Effector memory CD4-positive, alpha-beta T cell (primary cell): ENCODE data around the gene DISC1.
"Not testable (repeated sequence)": the region's sequence is repeated elsewhere in the genome, so short reads cannot be mapped to it uniquely, and the experiment has no call there.

Experiments used
- DNase-seq, 3 donors: peaks; one replicate each; pipeline ENCODE4 v3.0.0-alpha.2; 2020
- H3K27ac ChIP-seq: 2 replicates; pipeline ENCODE4 v1.7.0; 2013; ENCODE audit warnings: mild to moderate bottlenecking, low read length, moderate library complexity; ENCODE audit not compliant: insufficient read depth, poor library complexity, severe bottlenecking
- H3K27me3 ChIP-seq: replicated peaks from 2 replicates; pipeline ENCODE4 v1.7.0; 2013; ENCODE audit warnings: mild to moderate bottlenecking, low read length; ENCODE audit not compliant: insufficient read depth, control insufficient read depth, poor library complexity, severe bottlenecking
- H3K36me3 ChIP-seq: 2 replicates; pipeline ENCODE4 v1.7.0; 2013; ENCODE audit warnings: mild to moderate bottlenecking, low read length, moderate library complexity; ENCODE audit not compliant: control insufficient read depth, insufficient read depth
- H3K4me1 ChIP-seq: 2 replicates; pipeline ENCODE4 v1.7.0; 2013; ENCODE audit warnings: low read length, mild to moderate bottlenecking; ENCODE audit not compliant: control insufficient read depth, insufficient read depth, poor library complexity, severe bottlenecking
- H3K4me3 ChIP-seq: 2 replicates; pipeline ENCODE4 v1.7.0; 2013; ENCODE audit warnings: low read length, low read depth, mild to moderate bottlenecking; ENCODE audit not compliant: insufficient read depth, poor library complexity, severe bottlenecking
- H3K9me3 ChIP-seq: 2 replicates; pipeline ENCODE4 v1.7.0; 2013; ENCODE audit warnings: mild to moderate bottlenecking, low read length, moderate library complexity; ENCODE audit not compliant: control insufficient read depth

Gene DISC1

GRCh38 chr1:231935856-231936255 is 309.3 kb downstream of the DISC1 start:
- DNase-seq: no peak
- H3K27ac ChIP-seq: no peak overlapping the region
- H3K9me3 ChIP-seq: peaks cover 3% of the 10 kb centered on the region

GRCh38 chr1:231936983-231937775 is 310.6 kb downstream of the DISC1 start:
- H3K9me3 ChIP-seq: no peaks in the 10 kb centered on the region
- H3K4me3 ChIP-seq: no peak overlapping the region
- H3K27ac ChIP-seq: no peak overlapping the region
- H3K27me3 ChIP-seq: no peaks in the 10 kb centered on the region
- no peaks in the 10 kb centered on the region for H3K4me1 ChIP-seq
- H3K36me3 ChIP-seq: no peaks in the 10 kb centered on the region
- no peak for DNase-seq

More at GRCh38 chr1:231935856-231936255, 309.3 kb downstream of the DISC1 start:
- Histone ChIP-seq H3K4me1 (peaks cover 2% of the 10 kb centered on the region), H3K27me3 (no peaks in the 10 kb centered on the region), H3K36me3 (no peaks in the 10 kb centered on the region), H3K4me3 (no peak overlapping the region)

- no peaks in the 10 kb centered on the region for H3K4me1 ChIP-seq
- DNase-seq: no peak
Observed at GRCh38 chr1:231938211-231938610, 311.6 kb downstream of the DISC1 start.

GRCh38 chr1:231938711-231939110 is 312.1 kb downstream of the DISC1 start:
- Histone ChIP-seq H3K4me3 (no peak overlapping the region), H3K27me3 (no peaks in the 10 kb centered on the region), H3K9me3 (no peaks in the 10 kb centered on the region), H3K27ac (no peak overlapping the region), H3K36me3 (no peaks in the 10 kb centered on the region), H3K4me1 (no peaks in the 10 kb centered on the region)
- no peak for DNase-seq

More at GRCh38 chr1:231938211-231938610, 311.6 kb downstream of the DISC1 start:
- Histone ChIP-seq H3K4me3 (no peak overlapping the region), H3K36me3 (no peaks in the 10 kb centered on the region), H3K27me3 (no peaks in the 10 kb centered on the region), H3K27ac (no peak overlapping the region), H3K9me3 (no peaks in the 10 kb centered on the region)

- no peak for DNase-seq
- Histone ChIP-seq H3K4me3 (no peak overlapping the region), H3K36me3 (no peaks in the 10 kb centered on the region), H3K27me3 (no peaks in the 10 kb centered on the region), H3K4me1 (no peaks in the 10 kb centered on the region), H3K9me3 (no peaks in the 10 kb centered on the region), H3K27ac (no peak overlapping the region)
Observed at GRCh38 chr1:231939118-231939517, 312.5 kb downstream of the DISC1 start.

GRCh38 chr1:231940116-231940515 is 313.5 kb downstream of the DISC1 start:
- H3K27ac ChIP-seq: no peak overlapping the region
- H3K4me1 ChIP-seq: no peaks in the 10 kb centered on the region
- DNase-seq: no peak
- no peak overlapping the region for H3K4me3 ChIP-seq
- H3K36me3 ChIP-seq: no peaks in the 10 kb centered on the region
- H3K27me3 ChIP-seq: no peaks in the 10 kb centered on the region
- no peaks in the 10 kb centered on the region for H3K9me3 ChIP-seq

- Histone ChIP-seq H3K4me1 (no peaks in the 10 kb centered on the region), H3K27me3 (no peaks in the 10 kb centered on the region), H3K27ac (no peak overlapping the region), H3K4me3 (no peak overlapping the region), H3K36me3 (no peaks in the 10 kb centered on the region), H3K9me3 (no peaks in the 10 kb centered on the region)
- DNase-seq: no peak
Observed at GRCh38 chr1:231940701-231941100, 314.1 kb downstream of the DISC1 start.

GRCh38 chr1:231943084-231943483 is 316.5 kb downstream of the DISC1 start:
- DNase-seq: no peak
- H3K36me3 ChIP-seq: no peaks in the 10 kb centered on the region
- H3K4me3 ChIP-seq: no peak overlapping the region
- H3K4me1 ChIP-seq: no peaks in the 10 kb centered on the region
- H3K27me3 ChIP-seq: no peaks in the 10 kb centered on the region
- no peaks in the 10 kb centered on the region for H3K9me3 ChIP-seq
- no peak overlapping the region for H3K27ac ChIP-seq

GRCh38 chr1:231948102-231948501 is 321.5 kb downstream of the DISC1 start:
- H3K36me3 ChIP-seq, H3K4me1 ChIP-seq, H3K27ac ChIP-seq, DNase-seq, H3K27me3 ChIP-seq, H3K9me3 ChIP-seq, H3K4me3 ChIP-seq: not testable (repeated sequence)

- H3K27me3 ChIP-seq: no peaks in the 10 kb centered on the region
- H3K9me3 ChIP-seq: no peaks in the 10 kb centered on the region
- no peak overlapping the region for H3K4me3 ChIP-seq
- H3K27ac ChIP-seq: no peak overlapping the region
- no peaks in the 10 kb centered on the region for H3K36me3 ChIP-seq
- no peaks in the 10 kb centered on the region for H3K4me1 ChIP-seq
- no peak for DNase-seq
Observed at GRCh38 chr1:231949277-231950091, 322.9 kb downstream of the DISC1 start.
